ENCODE data around the gene LRMDA. TPM values are rescaled to one million over a fixed set of nuclear protein-coding genes. Genes with fewer than 3 reads are reported as not detected.

The LRMDA gene
- total RNA-seq, 1 donor from 2014 or later: 19.4 TPM

GRCh38 chr10:76037531-76038155 is 606.2 kb downstream of the LRMDA start:
- peaks cover 36% of the 10 kb centered on the region for H3K4me1 Mint-ChIP-seq (ENCODE audit: unreplicated experiment)
- TF ChIP-seq, protein P1, sequence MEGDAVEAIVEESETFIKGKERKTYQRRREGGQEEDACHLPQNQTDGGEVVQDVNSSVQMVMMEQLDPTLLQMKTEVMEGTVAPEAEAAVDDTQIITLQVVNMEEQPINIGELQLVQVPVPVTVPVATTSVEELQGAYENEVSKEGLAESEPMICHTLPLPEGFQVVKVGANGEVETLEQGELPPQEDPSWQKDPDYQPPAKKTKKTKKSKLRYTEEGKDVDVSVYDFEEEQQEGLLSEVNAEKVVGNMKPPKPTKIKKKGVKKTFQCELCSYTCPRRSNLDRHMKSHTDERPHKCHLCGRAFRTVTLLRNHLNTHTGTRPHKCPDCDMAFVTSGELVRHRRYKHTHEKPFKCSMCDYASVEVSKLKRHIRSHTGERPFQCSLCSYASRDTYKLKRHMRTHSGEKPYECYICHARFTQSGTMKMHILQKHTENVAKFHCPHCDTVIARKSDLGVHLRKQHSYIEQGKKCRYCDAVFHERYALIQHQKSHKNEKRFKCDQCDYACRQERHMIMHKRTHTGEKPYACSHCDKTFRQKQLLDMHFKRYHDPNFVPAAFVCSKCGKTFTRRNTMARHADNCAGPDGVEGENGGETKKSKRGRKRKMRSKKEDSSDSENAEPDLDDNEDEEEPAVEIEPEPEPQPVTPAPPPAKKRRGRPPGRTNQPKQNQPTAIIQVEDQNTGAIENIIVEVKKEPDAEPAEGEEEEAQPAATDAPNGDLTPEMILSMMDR (IDR thresholded peaks at IDR 0.05; ENCODE audit: unreplicated experiment): no peak
- no peak overlapping the region for H3K4me3 Mint-ChIP-seq (ENCODE audit: unreplicated experiment)
- H3K27ac Mint-ChIP-seq (ENCODE audit: unreplicated experiment): no peak overlapping the region
- H3K9me3 Mint-ChIP-seq (ENCODE audit: unreplicated experiment): no peaks in the 10 kb centered on the region
- no peak for DNase-seq (ENCODE audit: low spot score)
- H3K27me3 Mint-ChIP-seq (ENCODE audit: unreplicated experiment): peaks cover 9% of the 10 kb centered on the region
- peaks cover 6% of the 10 kb centered on the region for H3K36me3 Mint-ChIP-seq (ENCODE audit: low read depth, unreplicated experiment)

DNA sequence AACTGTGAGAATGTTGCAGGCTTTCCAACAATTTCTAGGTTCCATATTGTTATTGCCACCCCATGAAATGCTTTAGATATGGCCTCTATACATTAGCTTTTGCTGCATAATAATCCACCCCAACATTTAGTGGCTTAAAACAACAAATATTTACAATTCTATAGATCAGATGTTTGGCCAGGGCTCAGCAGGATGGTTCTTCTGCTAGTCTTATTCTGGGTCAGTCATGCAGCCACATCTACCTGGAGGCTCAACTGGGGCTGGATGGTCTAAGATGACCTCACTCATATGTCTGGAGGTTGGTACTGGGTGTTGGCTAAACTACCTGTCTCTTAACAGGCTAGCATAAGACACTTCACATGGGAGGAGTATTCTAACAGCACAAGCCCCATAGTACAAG is 607.3 kb downstream of the LRMDA start:
- Mint-ChIP-seq H3K27ac (ENCODE audit: unreplicated experiment) (no peak overlapping the region), H3K4me3 (ENCODE audit: unreplicated experiment) (no peak overlapping the region), H3K9me3 (ENCODE audit: unreplicated experiment) (no peaks in the 10 kb centered on the region), H3K36me3 (ENCODE audit: low read depth, unreplicated experiment) (peaks cover 6% of the 10 kb centered on the region), H3K4me1 (ENCODE audit: unreplicated experiment) (peaks cover 29% of the 10 kb centered on the region), H3K27me3 (ENCODE audit: unreplicated experiment) (peaks cover 9% of the 10 kb centered on the region)
- DNase-seq (ENCODE audit: low spot score): no peak
- TF ChIP-seq, protein P1 (IDR thresholded peaks at IDR 0.05; ENCODE audit: unreplicated experiment): no peak

GRCh38 chr10:76040107-76040829 is 608.8 kb downstream of the LRMDA start:
- Mint-ChIP-seq H3K9me3 (ENCODE audit: unreplicated experiment) (no peaks in the 10 kb centered on the region), H3K4me1 (ENCODE audit: unreplicated experiment) (peaks cover 14% of the 10 kb centered on the region), H3K36me3 (ENCODE audit: low read depth, unreplicated experiment) (peaks cover 6% of the 10 kb centered on the region), H3K27me3 (ENCODE audit: unreplicated experiment) (peaks cover 3% of the 10 kb centered on the region), H3K4me3 (ENCODE audit: unreplicated experiment) (peak overlapping the region; percentile 19), H3K27ac (ENCODE audit: unreplicated experiment) (no peak overlapping the region)
- TF ChIP-seq, protein P1 (IDR thresholded peaks at IDR 0.05; ENCODE audit: unreplicated experiment): peak; percentile 32
- no peak for DNase-seq (ENCODE audit: low spot score)

- no peak overlapping the region for H3K4me3 Mint-ChIP-seq (ENCODE audit: unreplicated experiment)
- peaks cover 9% of the 10 kb centered on the region for H3K4me1 Mint-ChIP-seq (ENCODE audit: unreplicated experiment)
- H3K27ac Mint-ChIP-seq (ENCODE audit: unreplicated experiment): no peak overlapping the region
- peaks cover 6% of the 10 kb centered on the region for H3K36me3 Mint-ChIP-seq (ENCODE audit: low read depth, unreplicated experiment)
- no peaks in the 10 kb centered on the region for H3K9me3 Mint-ChIP-seq (ENCODE audit: unreplicated experiment)
- DNase-seq (ENCODE audit: low spot score): no peak
- H3K27me3 Mint-ChIP-seq (ENCODE audit: unreplicated experiment): peaks cover 2% of the 10 kb centered on the region
- TF ChIP-seq, protein P1 (IDR thresholded peaks at IDR 0.05; ENCODE audit: unreplicated experiment): no peak
These were observed 609.4 kb downstream of the LRMDA start for GRCh38 chr10:76040830-76041220.

GRCh38 chr10:76041551-76041950 is 610.1 kb downstream of the LRMDA start:
- H3K4me3 Mint-ChIP-seq (ENCODE audit: unreplicated experiment): no peak overlapping the region

More at GRCh38 chr10:76041551-76041950, 610.1 kb downstream of the LRMDA start:
- Mint-ChIP-seq H3K27ac (ENCODE audit: unreplicated experiment) (no peak overlapping the region), H3K36me3 (ENCODE audit: low read depth, unreplicated experiment) (peaks cover 6% of the 10 kb centered on the region), H3K9me3 (ENCODE audit: unreplicated experiment) (no peaks in the 10 kb centered on the region), H3K27me3 (ENCODE audit: unreplicated experiment) (no peaks in the 10 kb centered on the region), H3K4me1 (ENCODE audit: unreplicated experiment) (peaks cover 4% of the 10 kb centered on the region)
- DNase-seq (ENCODE audit: low spot score): no peak
- TF ChIP-seq, protein P1 (IDR thresholded peaks at IDR 0.05; ENCODE audit: unreplicated experiment): no peak
